ENCODE results near the gene ZIC5. TPM values are rescaled to one million over a fixed set of nuclear protein-coding genes. Genes with fewer than 3 reads are reported as not detected.

Gene ZIC5
- total and polyA plus RNA-seq, 2 of the 4 experiments (the other 2 are of a cell fraction) = not detected

DNA sequence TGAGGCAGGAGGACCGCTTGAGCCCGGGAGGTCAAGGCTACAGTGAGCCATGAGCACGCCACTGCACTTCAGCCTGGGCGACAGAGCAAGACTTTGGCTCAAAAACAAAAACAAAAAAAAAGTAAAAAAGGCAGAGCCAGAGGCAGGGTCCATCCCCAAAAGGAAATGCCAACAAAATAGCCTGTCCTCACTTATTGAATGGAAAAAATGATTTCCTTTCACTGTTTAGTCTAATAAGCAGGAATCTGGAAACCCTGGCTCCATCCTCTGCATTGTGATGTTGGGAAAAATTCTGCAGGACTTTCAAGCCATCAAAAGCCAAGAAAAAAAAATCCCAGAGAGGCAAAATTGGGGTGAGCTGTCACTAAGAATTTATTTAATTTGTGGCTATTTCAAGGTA lies 23.2 kb downstream of the ZIC5 start:
- Histone ChIP-seq H3K9ac (ENCODE audit: low read depth, low read length) (no peak overlapping the region), H3K36me3 (ENCODE audit: control insufficient read depth, insufficient read depth, low read length) (no peaks in the 10 kb centered on the region), H2AK9ac (replicated peaks; ENCODE audit: low read depth, low read length, poor library complexity) (no peak overlapping the region), H4K91ac (ENCODE audit: insufficient read depth, low read depth, low read length) (no peak overlapping the region), H3K18ac (ENCODE audit: low read depth, low read length) (no peak overlapping the region), H4K20me1 (ENCODE audit: insufficient read depth, low read length) (no peaks in the 10 kb centered on the region; the same call in 1 of the 2 replicates), H3K4me2 (ENCODE audit: low read depth, low read length) (no peak overlapping the region), H4K5ac (ENCODE audit: low read depth, low read length) (no peak overlapping the region), H3K27ac (ENCODE audit: insufficient read depth, low read length) (no peak overlapping the region), H2BK5ac (ENCODE audit: low read depth, low read length, poor library complexity, severe bottlenecking) (no peak overlapping the region), H3K27me3 (ENCODE audit: control insufficient read depth, insufficient read depth, low read length) (peaks cover 51% of the 10 kb centered on the region), H2BK120ac (ENCODE audit: low read depth, low read length) (no peak overlapping the region), H3K79me1 (ENCODE audit: low read depth in 1 of 2, low read length in 2 of 2) (no peaks in the 10 kb centered on the region), H4K8ac (ENCODE audit: low read depth in 2 of 2, low read length in 2 of 2) (no peak overlapping the region), H3K9me3 (ENCODE audit: control insufficient read depth, insufficient read depth, low read length) (no peaks in the 10 kb centered on the region), H2AFZ (replicated peaks; ENCODE audit: low read length, poor library complexity) (no peak overlapping the region), H3K4me3 (ENCODE audit: insufficient read depth, low read depth, low read length) (no peak overlapping the region), H2BK15ac (ENCODE audit: low read depth, low read length) (no peak overlapping the region), H3K56ac (ENCODE audit: extremely low read depth, insufficient read depth, low read length) (no peak overlapping the region), H3K4me1 (ENCODE audit: control insufficient read depth, insufficient read depth, low read length) (no peaks in the 10 kb centered on the region), H3K4ac (ENCODE audit: low read depth, low read length) (no peak overlapping the region), H3K9me1 (ENCODE audit: insufficient read depth, low read length) (no peaks in the 10 kb centered on the region), H3K14ac (replicated peaks; ENCODE audit: low read depth, low read length) (no peak overlapping the region), H3K23ac (ENCODE audit: low read depth, low read length) (no peak overlapping the region), H2BK20ac (ENCODE audit: low read depth, low read length) (no peak overlapping the region), H2AK5ac (ENCODE audit: low read depth, low read length) (no peak overlapping the region)
- intact Hi-C loops (cut with micrococcal nuclease) = no loop called here
- ChIA-PET POLR2A (ENCODE audit: unreplicated experiment) (no interaction called here), CTCF (no interaction called here)
- WGBS, 2 experiments (ENCODE audit: extremely low coverage in 2 of 2, insufficient read length in 1 of 2) = 86% methylated on average over 2 of the region's 4 CpGs; no CpG with 5 or more reads in 1 of the 2 experiments
- TF ChIP-seq POLR2A (IDR thresholded peaks at IDR 0.05; ENCODE audit: low read depth, low read length) = no peak
- no peak for TF ChIP-seq RCOR1 (IDR thresholded peaks at IDR 0.05; ENCODE audit: insufficient replicate concordance, low read length)
- TF ChIP-seq, protein P1, sequence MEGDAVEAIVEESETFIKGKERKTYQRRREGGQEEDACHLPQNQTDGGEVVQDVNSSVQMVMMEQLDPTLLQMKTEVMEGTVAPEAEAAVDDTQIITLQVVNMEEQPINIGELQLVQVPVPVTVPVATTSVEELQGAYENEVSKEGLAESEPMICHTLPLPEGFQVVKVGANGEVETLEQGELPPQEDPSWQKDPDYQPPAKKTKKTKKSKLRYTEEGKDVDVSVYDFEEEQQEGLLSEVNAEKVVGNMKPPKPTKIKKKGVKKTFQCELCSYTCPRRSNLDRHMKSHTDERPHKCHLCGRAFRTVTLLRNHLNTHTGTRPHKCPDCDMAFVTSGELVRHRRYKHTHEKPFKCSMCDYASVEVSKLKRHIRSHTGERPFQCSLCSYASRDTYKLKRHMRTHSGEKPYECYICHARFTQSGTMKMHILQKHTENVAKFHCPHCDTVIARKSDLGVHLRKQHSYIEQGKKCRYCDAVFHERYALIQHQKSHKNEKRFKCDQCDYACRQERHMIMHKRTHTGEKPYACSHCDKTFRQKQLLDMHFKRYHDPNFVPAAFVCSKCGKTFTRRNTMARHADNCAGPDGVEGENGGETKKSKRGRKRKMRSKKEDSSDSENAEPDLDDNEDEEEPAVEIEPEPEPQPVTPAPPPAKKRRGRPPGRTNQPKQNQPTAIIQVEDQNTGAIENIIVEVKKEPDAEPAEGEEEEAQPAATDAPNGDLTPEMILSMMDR (conservative IDR thresholded peaks at IDR 0.05; ENCODE audit: low read depth, low read length) = no peak
- no peak for TF ChIP-seq FOS (IDR thresholded peaks at IDR 0.05; ENCODE audit: low read depth, low read length)
- no peak for TF ChIP-seq RAD21 (IDR thresholded peaks at IDR 0.05; ENCODE audit: low read length)
- ATAC-seq (ENCODE audit: low read depth) = no peak
- no TSS peak for BruUV-seq (replicated peaks)
- in situ Hi-C loops (cut with MboI; ENCODE audit: low sequenced_read_pairs) = no loop called here
- dilution Hi-C loops (cut with HindIII; ENCODE audit: low sequenced_read_pairs, unreplicated experiment) = no loop called here
- no peak for DNase-seq
